DMS153 treated with DMSO at 0.1 percent for 48 hours (cell line): ENCODE measurements around the gene FAM168A.
"Not testable (repeated sequence)": the region's sequence is repeated elsewhere in the genome, so short reads cannot be mapped to it uniquely, and the experiment has no call there.

Source experiments
- DNase-seq: peaks from one replicate; lab custom pipeline; 2025; ENCODE audit not compliant: unreplicated experiment; lab: John Stamatoyannopoulos, UW

Gene FAM168A

DNA sequence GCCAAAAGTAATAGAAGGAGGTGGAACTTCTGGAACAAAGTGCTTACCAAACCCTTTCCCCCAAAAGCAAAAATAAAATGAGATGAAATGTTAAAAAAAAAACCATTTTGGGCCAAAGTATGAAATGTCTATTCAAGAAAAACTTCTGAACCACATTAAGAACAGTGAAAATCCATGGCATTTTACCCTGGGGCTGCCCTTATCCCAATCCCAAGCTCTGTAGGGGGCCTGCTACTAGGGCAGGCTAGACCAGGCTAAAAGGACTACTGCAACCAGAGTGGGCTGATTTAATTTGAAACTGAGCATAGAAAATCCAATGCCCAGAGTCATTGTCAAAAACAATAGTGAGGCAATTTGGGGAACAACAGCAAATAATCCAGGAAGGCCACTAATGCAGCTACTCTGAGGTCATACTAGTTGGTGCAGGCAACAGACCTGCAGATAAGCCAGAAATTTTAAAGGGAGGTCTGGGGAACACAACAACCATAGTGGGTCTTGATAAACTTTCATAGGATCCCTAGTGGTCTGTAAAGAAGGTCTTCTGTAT lies 122.3 kb downstream of the FAM168A start:
- no peak for DNase-seq

DNA sequence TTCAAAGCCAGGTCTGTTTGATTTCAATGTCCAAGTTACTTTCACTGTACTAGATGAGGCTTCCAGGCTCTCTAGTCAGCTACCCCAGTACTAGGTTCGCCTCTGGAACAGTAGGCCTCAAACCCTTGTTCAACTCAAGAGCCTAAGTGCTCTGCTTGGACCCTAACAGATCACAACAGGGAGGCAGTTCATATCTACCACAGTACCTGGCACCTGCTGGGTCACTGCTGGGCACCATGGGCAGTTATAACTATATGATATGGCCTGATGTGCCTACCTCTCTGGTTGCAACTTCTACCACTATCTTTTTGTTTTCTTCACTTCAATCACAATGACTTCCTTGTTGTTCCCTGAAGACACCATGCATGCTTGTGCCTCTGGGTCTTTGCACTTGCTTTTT lies 124.7 kb downstream of the FAM168A start:
- no peak for DNase-seq

- not testable (repeated sequence) for DNase-seq
Observed at GRCh38 chr11:73470036-73470612, 127.8 kb downstream of the FAM168A start.

DNA sequence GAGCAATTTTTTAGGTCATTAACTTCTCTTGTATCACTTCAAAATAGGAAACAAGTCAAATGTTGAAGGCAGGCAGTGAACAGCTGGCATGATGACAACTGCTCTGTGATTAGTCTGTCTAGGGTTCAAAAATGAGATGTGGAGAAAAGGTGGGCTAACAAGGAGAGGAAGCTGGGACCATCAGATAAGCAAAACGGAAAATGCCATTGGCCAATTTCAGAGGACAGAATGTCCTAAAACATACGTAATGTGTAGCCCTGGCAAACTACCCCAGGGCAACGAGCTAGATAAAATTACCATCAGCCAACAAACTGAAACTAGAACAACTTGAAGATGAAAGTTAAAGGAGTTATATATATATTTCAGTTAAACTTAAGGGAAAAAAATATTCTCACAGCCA lies 128.5 kb downstream of the FAM168A start:
- no peak for DNase-seq

GRCh38 chr11:73468590-73469161 lies 129.2 kb downstream of the FAM168A start:
- DNase-seq, result no peak

DNA sequence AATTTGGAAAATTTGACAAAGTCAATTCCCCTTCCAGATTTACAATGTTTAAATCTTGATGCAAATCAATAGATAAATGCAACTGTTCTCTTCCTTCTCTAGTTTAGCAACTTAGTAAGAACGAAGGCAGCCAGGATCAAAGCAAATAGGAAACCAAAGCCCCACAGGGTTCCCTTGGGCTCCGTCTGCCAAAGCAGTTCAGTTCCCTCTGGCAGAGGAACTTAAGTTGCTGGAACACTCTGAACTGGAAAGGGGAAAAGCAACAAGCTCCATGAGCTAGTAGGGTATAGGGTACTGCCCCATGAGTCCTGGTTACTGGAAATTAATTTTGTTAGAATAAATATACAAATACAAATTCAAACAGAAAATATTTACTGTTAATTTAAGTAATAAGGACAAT lies 130.4 kb downstream of the FAM168A start:
- DNase-seq, result no peak

- DNase-seq, result no peak
Observed at GRCh38 chr11:73466643-73467042, 131.3 kb downstream of the FAM168A start.

- DNase-seq, result no peak
Observed at GRCh38 chr11:73465871-73466270, 132.0 kb downstream of the FAM168A start.

DNA sequence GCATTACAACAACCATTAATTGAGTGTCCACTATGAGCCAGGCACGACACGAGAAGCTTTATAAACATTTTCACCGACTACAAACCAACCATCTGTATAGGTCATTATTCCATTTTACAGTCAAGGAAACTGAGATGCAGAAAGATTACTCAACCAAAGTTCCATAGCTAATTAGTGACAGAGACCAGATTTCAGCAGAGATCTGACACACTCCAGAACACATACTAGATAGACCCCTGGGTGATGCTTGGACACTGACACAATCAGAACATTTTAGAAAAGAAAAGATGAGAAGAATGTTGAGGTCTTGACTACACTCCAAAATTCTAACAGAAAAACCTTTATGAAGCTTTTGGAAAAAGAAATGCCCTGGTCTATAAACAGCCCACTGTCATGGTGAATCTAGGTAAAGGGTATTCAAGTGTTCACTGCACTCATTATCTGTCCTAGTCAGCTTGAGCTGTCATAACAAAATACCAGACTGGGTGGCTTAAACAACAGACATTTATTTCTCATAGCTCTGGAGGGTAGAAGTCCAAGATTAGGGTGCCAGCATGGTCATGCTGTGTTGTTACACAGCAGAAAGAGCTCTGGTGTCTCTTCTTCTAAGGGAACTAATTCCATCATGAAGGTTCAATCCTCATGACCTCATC lies 132.8 kb downstream of the FAM168A start:
- no peak for DNase-seq

- DNase-seq, result no peak
Observed at GRCh38 chr11:73464347-73464746, 133.6 kb downstream of the FAM168A start.

GRCh38 chr11:73463359-73463758 lies 134.6 kb downstream of the FAM168A start:
- DNase-seq, result no peak

DNA sequence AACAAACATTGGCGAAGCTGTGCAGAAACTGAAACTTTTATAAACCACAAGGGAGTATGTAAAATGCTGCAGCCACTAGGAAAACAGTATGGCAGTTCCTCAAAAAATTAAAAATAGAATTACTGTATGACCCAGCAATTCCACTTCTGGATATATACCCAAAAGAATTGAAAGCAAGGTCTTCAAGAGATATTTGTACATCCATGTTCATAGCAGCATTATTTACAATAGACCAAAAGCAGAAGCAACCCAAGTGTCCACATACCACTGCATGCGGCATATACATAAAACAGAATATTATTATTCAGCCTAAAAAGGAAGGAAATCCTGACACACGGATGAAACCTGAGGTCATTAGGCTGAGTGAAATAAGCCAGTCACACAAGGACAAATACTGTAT lies 135.9 kb downstream of the FAM168A start:
- no peak for DNase-seq

- DNase-seq, result no peak
Observed at GRCh38 chr11:73461335-73461840, 136.5 kb downstream of the FAM168A start.

GRCh38 chr11:73458201-73458600 lies 139.7 kb downstream of the FAM168A start:
- DNase-seq, result no peak

- no peak for DNase-seq
Observed at GRCh38 chr11:73454987-73455386, 142.9 kb downstream of the FAM168A start.

DNA sequence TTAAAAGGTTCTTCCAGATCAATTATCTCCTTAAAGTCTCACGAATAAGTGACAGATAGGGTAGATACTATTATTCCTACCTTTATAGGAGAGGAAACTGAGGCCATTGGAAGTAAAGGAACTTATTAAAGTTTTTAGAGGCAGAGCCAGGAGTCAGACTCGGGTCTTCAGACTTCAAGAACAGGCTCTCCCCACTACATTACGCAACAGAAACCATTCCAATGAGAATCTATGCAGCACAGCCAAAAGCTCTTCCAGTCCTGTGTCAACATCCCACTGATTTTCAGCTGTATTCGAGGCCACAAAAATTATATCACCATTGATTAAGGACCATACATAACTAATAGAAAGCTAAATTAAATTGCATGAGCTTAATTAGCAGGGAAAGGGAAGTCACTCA lies 144.3 kb downstream of the FAM168A start:
- no peak for DNase-seq

- no peak for DNase-seq
Observed at GRCh38 chr11:73452726-73453125, 145.2 kb downstream of the FAM168A start.

GRCh38 chr11:73451896-73452295 lies 146.0 kb downstream of the FAM168A start:
- no peak for DNase-seq

- no peak for DNase-seq
Observed at GRCh38 chr11:73446766-73447165, 151.1 kb downstream of the FAM168A start.

- no peak for DNase-seq
Observed at GRCh38 chr11:73445980-73446379, 151.9 kb downstream of the FAM168A start.

DNA sequence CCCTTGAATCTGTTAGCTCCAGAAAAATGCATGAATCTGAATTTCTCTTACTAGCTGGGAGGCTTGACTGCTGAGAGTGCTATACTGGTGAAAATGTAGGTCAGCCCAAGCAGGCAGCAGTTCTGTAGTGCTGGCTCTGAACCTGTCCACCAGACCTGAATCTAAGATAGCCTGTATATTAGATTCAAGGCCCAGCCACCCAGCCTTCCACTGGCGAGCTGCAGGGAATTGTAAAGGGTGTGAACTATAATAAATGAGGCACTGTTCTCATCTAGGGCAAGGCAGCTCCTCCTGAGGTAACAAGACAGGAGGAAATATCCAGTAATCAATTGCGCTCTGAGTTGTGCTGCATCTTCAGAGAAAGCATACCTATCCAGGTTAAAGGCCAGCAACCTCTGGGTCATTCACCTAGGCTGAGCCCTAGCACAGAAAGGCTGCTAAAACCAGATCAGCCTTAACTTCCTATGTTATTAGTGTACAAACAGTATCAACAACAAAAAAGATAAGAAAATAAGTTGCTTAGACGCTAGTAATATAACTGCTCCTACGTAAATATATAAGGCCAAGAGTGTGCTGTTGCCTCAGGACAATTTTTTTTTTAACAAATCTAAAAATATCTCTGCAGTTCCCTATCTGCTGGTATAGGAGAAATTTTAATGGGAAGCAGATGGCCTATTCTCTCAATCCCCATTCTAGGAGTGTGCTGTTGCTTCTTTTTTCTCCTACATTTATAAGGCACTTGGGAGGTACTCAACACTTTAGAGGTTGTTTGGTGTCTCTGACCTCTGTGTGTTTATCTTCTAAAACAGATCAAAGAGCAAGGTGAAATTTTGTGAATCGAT lies 158.7 kb downstream of the FAM168A start:
- DNase-seq, result no peak
